ENCODE results near the gene CLCN2.

The CLCN2 gene

DNA sequence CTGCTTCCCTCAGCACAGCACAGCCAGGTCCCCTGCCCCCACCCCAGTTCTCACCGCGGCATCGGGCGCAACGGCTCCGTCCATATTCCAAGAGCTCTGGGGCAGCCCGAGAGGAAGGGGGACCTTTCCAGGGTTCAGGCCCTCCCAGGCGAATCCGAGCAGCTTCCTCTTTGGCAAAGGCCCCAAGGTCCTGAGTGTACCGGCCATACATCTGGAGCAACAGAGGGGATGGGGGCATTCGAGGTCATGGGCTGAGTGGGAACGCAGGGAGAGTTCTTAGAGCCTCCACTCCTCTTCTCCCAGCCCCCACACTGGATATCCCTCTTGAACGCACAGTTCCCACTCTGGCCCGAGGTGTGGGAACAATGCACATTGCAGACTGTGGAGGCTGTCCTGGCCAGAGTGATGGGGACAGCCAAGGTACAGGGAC lies 2.5 kb downstream of the CLCN2 start:
- H3K27ac ChIP-seq (ENCODE audit: low read depth, low read length) = no peak overlapping the region
- H3K9ac ChIP-seq (ENCODE audit: low read length) = no peak overlapping the region
- H3K9me3 ChIP-seq (ENCODE audit: insufficient read depth, low read length) = no peaks in the 10 kb centered on the region
- no peaks in the 10 kb centered on the region for H3K9me2 ChIP-seq (replicated peaks; ENCODE audit: insufficient read depth, low read length)
- H3F3A ChIP-seq (ENCODE audit: insufficient read depth) = no peaks in the 10 kb centered on the region
- no peak overlapping the region for H3K4me2 ChIP-seq (ENCODE audit: low read depth, low read length, poor library complexity, severe bottlenecking)
- peaks cover 6% of the 10 kb centered on the region for H3K79me2 ChIP-seq (ENCODE audit: insufficient read depth, low read length)
- no peaks in the 10 kb centered on the region for H3K27me3 ChIP-seq (ENCODE audit: low read length)
- H4K20me1 ChIP-seq (ENCODE audit: low read depth, low read length) = no peaks in the 10 kb centered on the region
- H3K4me3 ChIP-seq (ENCODE audit: insufficient read depth, low read length, poor library complexity, severe bottlenecking) = no peak overlapping the region
- TF ChIP-seq, protein P1, sequence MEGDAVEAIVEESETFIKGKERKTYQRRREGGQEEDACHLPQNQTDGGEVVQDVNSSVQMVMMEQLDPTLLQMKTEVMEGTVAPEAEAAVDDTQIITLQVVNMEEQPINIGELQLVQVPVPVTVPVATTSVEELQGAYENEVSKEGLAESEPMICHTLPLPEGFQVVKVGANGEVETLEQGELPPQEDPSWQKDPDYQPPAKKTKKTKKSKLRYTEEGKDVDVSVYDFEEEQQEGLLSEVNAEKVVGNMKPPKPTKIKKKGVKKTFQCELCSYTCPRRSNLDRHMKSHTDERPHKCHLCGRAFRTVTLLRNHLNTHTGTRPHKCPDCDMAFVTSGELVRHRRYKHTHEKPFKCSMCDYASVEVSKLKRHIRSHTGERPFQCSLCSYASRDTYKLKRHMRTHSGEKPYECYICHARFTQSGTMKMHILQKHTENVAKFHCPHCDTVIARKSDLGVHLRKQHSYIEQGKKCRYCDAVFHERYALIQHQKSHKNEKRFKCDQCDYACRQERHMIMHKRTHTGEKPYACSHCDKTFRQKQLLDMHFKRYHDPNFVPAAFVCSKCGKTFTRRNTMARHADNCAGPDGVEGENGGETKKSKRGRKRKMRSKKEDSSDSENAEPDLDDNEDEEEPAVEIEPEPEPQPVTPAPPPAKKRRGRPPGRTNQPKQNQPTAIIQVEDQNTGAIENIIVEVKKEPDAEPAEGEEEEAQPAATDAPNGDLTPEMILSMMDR (IDR thresholded peaks at IDR 0.05; ENCODE audit: insufficient read depth, low read length, poor library complexity, severe bottlenecking) = no peak
- TF ChIP-seq EZH2phosphoT487 (conservative IDR thresholded peaks at IDR 0.05; ENCODE audit: low read length) = no peak
- H3K36me3 ChIP-seq (ENCODE audit: low read length) = no peaks in the 10 kb centered on the region
- H2AFZ ChIP-seq (ENCODE audit: low read depth, low read length, severe bottlenecking) = no peak overlapping the region

DNA sequence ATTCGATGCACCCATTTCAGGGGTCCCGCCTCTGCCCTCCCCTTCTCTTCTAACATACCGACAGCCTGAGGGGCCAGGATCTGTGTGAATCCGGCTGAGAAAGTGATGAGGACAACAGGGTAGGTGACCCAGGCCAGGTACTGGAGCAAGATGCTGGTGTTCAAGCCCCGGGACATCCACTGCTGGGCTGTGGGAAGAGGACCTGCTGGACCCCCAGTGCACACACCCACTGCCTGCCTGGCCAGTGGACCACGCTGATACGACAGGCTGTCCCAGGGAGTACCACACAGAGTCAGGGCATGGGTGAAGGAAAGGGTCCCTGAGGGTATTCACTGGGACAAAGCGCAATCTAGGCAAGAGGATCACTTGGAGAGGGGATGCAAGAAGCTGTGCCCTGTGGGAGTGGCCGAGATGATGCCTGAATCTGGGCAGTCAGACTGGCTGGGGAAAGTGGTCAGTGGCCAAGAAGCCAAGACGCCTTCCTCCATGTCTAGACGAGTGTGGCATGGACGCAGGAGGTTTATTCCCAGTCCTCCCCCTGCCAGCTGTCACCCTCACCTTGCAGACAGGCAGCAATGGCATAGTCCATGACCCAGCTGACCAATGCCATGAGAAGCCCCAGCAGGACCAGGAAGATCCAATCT lies 3.2 kb downstream of the CLCN2 start:
- Histone ChIP-seq H3K4me3 (ENCODE audit: insufficient read depth, low read length, poor library complexity, severe bottlenecking) (no peak overlapping the region), H3F3A (ENCODE audit: insufficient read depth) (no peaks in the 10 kb centered on the region), H3K79me2 (ENCODE audit: insufficient read depth, low read length) (no peaks in the 10 kb centered on the region; the same call in 1 of the 2 replicates), H3K9ac (ENCODE audit: low read length) (no peak overlapping the region), H3K27ac (ENCODE audit: low read depth, low read length) (no peak overlapping the region), H2AFZ (ENCODE audit: low read depth, low read length, severe bottlenecking) (no peak overlapping the region), H3K36me3 (ENCODE audit: low read length) (no peaks in the 10 kb centered on the region), H4K20me1 (ENCODE audit: low read depth, low read length) (no peaks in the 10 kb centered on the region), H3K4me2 (ENCODE audit: low read depth, low read length, poor library complexity, severe bottlenecking) (no peak overlapping the region), H3K9me3 (ENCODE audit: insufficient read depth, low read length) (no peaks in the 10 kb centered on the region), H3K9me2 (replicated peaks; ENCODE audit: insufficient read depth, low read length) (no peaks in the 10 kb centered on the region), H3K27me3 (ENCODE audit: low read length) (no peaks in the 10 kb centered on the region)
- TF ChIP-seq EZH2phosphoT487 (conservative IDR thresholded peaks at IDR 0.05; ENCODE audit: low read length) = no peak
- TF ChIP-seq, protein P1 (IDR thresholded peaks at IDR 0.05; ENCODE audit: insufficient read depth, low read length, poor library complexity, severe bottlenecking) = no peak

DNA sequence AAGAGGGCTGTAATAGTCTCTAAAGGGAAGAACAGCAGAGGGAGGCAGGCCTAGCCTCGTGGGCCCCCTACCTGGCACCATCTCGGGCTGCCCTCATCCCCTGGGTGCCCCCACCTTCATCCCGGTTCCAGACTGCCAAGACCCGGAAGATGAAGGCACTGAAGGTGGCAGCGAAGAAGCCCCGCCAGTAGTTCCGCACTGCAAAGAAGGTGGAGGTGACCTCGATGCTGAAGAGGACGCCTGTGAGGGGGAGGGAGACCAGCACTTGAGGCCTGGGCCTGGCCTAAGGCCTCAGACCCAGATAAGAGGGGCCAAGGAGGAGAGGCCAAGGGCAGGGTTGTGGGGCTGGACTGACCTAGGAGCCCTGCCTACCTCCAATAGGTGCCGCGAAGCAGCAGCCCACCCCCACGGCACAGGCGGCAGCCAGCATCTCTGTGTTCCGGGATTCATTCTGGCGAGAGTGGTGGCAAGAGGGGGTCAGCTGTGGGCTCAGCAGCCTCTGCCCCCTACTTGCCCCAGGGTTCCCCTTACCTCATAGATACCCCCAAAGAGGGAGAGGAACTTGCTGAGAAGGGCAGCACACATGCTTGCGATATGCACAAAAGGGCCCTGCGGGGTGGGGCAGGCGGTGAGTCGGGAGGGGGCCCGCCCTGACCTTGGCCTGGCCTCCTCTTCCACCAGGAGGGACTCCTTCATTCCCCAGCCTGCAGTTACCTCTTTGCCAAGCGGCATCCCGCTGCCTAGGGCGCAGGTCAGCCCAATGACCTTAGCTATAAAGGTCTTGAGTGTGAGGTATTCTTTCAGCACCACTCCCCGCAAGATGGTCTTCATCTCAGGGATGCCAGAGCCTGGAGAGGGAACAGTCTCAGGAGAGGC lies 3.9 kb downstream of the CLCN2 start:
- H3K36me3 ChIP-seq (ENCODE audit: low read length) = no peaks in the 10 kb centered on the region
- no peak overlapping the region for H3K9ac ChIP-seq (ENCODE audit: low read length)
- H2AFZ ChIP-seq (ENCODE audit: low read depth, low read length, severe bottlenecking) = no peak overlapping the region

More for the DNA sequence above, 3.9 kb downstream of the CLCN2 start:
- Histone ChIP-seq H3K9me3 (ENCODE audit: insufficient read depth, low read length) (no peaks in the 10 kb centered on the region), H4K20me1 (ENCODE audit: low read depth, low read length) (no peaks in the 10 kb centered on the region), H3F3A (ENCODE audit: insufficient read depth) (no peaks in the 10 kb centered on the region), H3K4me3 (ENCODE audit: insufficient read depth, low read length, poor library complexity, severe bottlenecking) (no peak overlapping the region), H3K4me2 (ENCODE audit: low read depth, low read length, poor library complexity, severe bottlenecking) (no peak overlapping the region), H3K79me2 (ENCODE audit: insufficient read depth, low read length) (no peaks in the 10 kb centered on the region; the same call in 1 of the 2 replicates), H3K27me3 (ENCODE audit: low read length) (no peaks in the 10 kb centered on the region), H3K27ac (ENCODE audit: low read depth, low read length) (no peak overlapping the region), H3K9me2 (replicated peaks; ENCODE audit: insufficient read depth, low read length) (no peaks in the 10 kb centered on the region)
- TF ChIP-seq, protein P1 (IDR thresholded peaks at IDR 0.05; ENCODE audit: insufficient read depth, low read length, poor library complexity, severe bottlenecking) = no peak
- no peak for TF ChIP-seq EZH2phosphoT487 (conservative IDR thresholded peaks at IDR 0.05; ENCODE audit: low read length)

All from SU-DHL-6 (cell line).